ENCODE data around the gene CDH4.

The CDH4 gene

GRCh38 chr20:61634376-61635145 lies 382.5 kb downstream of the CDH4 start:
- CTCF ChIA-PET, result interaction anchor here (0.7 kb wide), 2 partner anchors 240 to 253 kb away, joined by 3 read pairs; no protein-coding TSS in a partner anchor
- POLR2A ChIA-PET (ENCODE audit: low non-redundant PET), result no interaction called here
- H3K27ac ChIP-seq, result no peak overlapping the region
- no peak for DNase-seq (ENCODE audit: low spot score)
- no peak for TF ChIP-seq CTCF (conservative IDR thresholded peaks at IDR 0.05; ENCODE audit: low read depth)

- no peak overlapping the region for H3K27ac ChIP-seq
- no peak for DNase-seq (ENCODE audit: low spot score)
- ChIA-PET CTCF (interaction anchor here (0.6 kb wide), 1 partner anchor 105 kb away, joined by 3 read pairs; no protein-coding TSS in a partner anchor), POLR2A (ENCODE audit: low non-redundant PET) (no interaction called here)
- TF ChIP-seq CTCF (conservative IDR thresholded peaks at IDR 0.05; ENCODE audit: low read depth), result no peak
Observed at GRCh38 chr20:61635721-61636455, 383.8 kb downstream of the CDH4 start.

GRCh38 chr20:61636531-61637116 lies 384.6 kb downstream of the CDH4 start:
- no peak for TF ChIP-seq CTCF (conservative IDR thresholded peaks at IDR 0.05; ENCODE audit: low read depth)
- DNase-seq (ENCODE audit: low spot score), result no peak
- H3K27ac ChIP-seq, result no peak overlapping the region
- ChIA-PET CTCF (interaction anchor here (0.6 kb wide), 1 partner anchor 12 kb away, joined by 3 read pairs; no protein-coding TSS in a partner anchor), POLR2A (ENCODE audit: low non-redundant PET) (no interaction called here)

- POLR2A ChIA-PET (ENCODE audit: low non-redundant PET), result no interaction called here
- peak; percentile 62 for DNase-seq (ENCODE audit: low spot score)
- TF ChIP-seq CTCF (conservative IDR thresholded peaks at IDR 0.05; ENCODE audit: low read depth), result no peak
- peak overlapping the region; percentile 59 for H3K27ac ChIP-seq
- CTCF ChIA-PET, result interaction anchor here (0.5 kb wide), 1 partner anchor 1302 kb away, joined by 5 read pairs; no protein-coding TSS in a partner anchor
Observed at GRCh38 chr20:61638802-61639585, 386.9 kb downstream of the CDH4 start.

GRCh38 chr20:61640131-61640870 lies 388.2 kb downstream of the CDH4 start:
- POLR2A ChIA-PET (ENCODE audit: low non-redundant PET), result interaction anchor here (0.6 to 0.7 kb wide), 2 partner anchors 38 to 139 kb away, joined by 3 to 6 read pairs; no protein-coding TSS in a partner anchor

More at GRCh38 chr20:61640131-61640870, 388.2 kb downstream of the CDH4 start:
- CTCF ChIA-PET, result interaction anchor here (0.7 kb wide), 2 partner anchors 81 to 99 kb away, joined by 3 to 6 read pairs; no protein-coding TSS in a partner anchor
- H3K27ac ChIP-seq, result peak overlapping the region; percentile 59
- peak; percentile 78 for DNase-seq (ENCODE audit: low spot score)
- TF ChIP-seq CTCF (conservative IDR thresholded peaks at IDR 0.05; ENCODE audit: low read depth), result no peak
